ENCODE measurements around the gene ARGFX. TPM values are rescaled to one million over a fixed set of nuclear protein-coding genes. Genes with fewer than 3 reads are reported as not detected.
A peak's percentile ranks its signal among the peaks of the same experiment; 100 is the strongest.

ARGFX gene
- total RNA-seq, 1 donor from 2014 or later, result not detected

- H3K27ac Mint-ChIP-seq (ENCODE audit: unreplicated experiment), result no peak overlapping the region
- H3K27me3 Mint-ChIP-seq (ENCODE audit: unreplicated experiment), result no peaks in the 10 kb centered on the region
- TF ChIP-seq, protein P1, sequence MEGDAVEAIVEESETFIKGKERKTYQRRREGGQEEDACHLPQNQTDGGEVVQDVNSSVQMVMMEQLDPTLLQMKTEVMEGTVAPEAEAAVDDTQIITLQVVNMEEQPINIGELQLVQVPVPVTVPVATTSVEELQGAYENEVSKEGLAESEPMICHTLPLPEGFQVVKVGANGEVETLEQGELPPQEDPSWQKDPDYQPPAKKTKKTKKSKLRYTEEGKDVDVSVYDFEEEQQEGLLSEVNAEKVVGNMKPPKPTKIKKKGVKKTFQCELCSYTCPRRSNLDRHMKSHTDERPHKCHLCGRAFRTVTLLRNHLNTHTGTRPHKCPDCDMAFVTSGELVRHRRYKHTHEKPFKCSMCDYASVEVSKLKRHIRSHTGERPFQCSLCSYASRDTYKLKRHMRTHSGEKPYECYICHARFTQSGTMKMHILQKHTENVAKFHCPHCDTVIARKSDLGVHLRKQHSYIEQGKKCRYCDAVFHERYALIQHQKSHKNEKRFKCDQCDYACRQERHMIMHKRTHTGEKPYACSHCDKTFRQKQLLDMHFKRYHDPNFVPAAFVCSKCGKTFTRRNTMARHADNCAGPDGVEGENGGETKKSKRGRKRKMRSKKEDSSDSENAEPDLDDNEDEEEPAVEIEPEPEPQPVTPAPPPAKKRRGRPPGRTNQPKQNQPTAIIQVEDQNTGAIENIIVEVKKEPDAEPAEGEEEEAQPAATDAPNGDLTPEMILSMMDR (IDR thresholded peaks at IDR 0.05; ENCODE audit: partially characterized antibody, unreplicated experiment), result no peak
- no peak for DNase-seq
- H3K36me3 Mint-ChIP-seq (ENCODE audit: unreplicated experiment), result no peaks in the 10 kb centered on the region
- no peak overlapping the region for H3K4me3 Mint-ChIP-seq (ENCODE audit: unreplicated experiment)
- no peaks in the 10 kb centered on the region for H3K9me3 Mint-ChIP-seq (ENCODE audit: unreplicated experiment)
- peaks cover 5% of the 10 kb centered on the region for H3K4me1 Mint-ChIP-seq (ENCODE audit: low read depth, unreplicated experiment)
Measured at GRCh38 chr3:121542924-121543323, 24.8 kb upstream of the ARGFX start.

- no peak for DNase-seq
- TF ChIP-seq, protein P1 (IDR thresholded peaks at IDR 0.05; ENCODE audit: partially characterized antibody, unreplicated experiment), result no peak
- H3K27ac Mint-ChIP-seq (ENCODE audit: unreplicated experiment), result no peak overlapping the region
- no peaks in the 10 kb centered on the region for H3K9me3 Mint-ChIP-seq (ENCODE audit: unreplicated experiment)
- H3K4me3 Mint-ChIP-seq (ENCODE audit: unreplicated experiment), result peak overlapping the region; percentile 87
- H3K36me3 Mint-ChIP-seq (ENCODE audit: unreplicated experiment), result no peaks in the 10 kb centered on the region
- no peaks in the 10 kb centered on the region for H3K27me3 Mint-ChIP-seq (ENCODE audit: unreplicated experiment)
- peaks cover 5% of the 10 kb centered on the region for H3K4me1 Mint-ChIP-seq (ENCODE audit: low read depth, unreplicated experiment)
Measured at GRCh38 chr3:121545049-121545573, 22.6 kb upstream of the ARGFX start.

GRCh38 chr3:121545574-121546455 lies 21.9 kb upstream of the ARGFX start, which contains the start of gene POLQ:
Gene POLQ (minus strand): TSS chr3:121545988. CDS start chr3:121545877, 111 bp downstream.
- DNase-seq, result peak; percentile 87
- no peaks in the 10 kb centered on the region for H3K27me3 Mint-ChIP-seq (ENCODE audit: unreplicated experiment)
- TF ChIP-seq, protein P1 (IDR thresholded peaks at IDR 0.05; ENCODE audit: partially characterized antibody, unreplicated experiment), result no peak
- H3K4me3 Mint-ChIP-seq (ENCODE audit: unreplicated experiment), result peak within 1 kb of the TSS; percentile 91
- no peaks in the 10 kb centered on the region for H3K36me3 Mint-ChIP-seq (ENCODE audit: unreplicated experiment)
- H3K27ac Mint-ChIP-seq (ENCODE audit: unreplicated experiment), result peak within 1 kb of the TSS; percentile 21
- H3K9me3 Mint-ChIP-seq (ENCODE audit: unreplicated experiment), result no peaks in the 10 kb centered on the region
- H3K4me1 Mint-ChIP-seq (ENCODE audit: low read depth, unreplicated experiment), result peaks cover 7% of the 10 kb centered on the region

DNA sequence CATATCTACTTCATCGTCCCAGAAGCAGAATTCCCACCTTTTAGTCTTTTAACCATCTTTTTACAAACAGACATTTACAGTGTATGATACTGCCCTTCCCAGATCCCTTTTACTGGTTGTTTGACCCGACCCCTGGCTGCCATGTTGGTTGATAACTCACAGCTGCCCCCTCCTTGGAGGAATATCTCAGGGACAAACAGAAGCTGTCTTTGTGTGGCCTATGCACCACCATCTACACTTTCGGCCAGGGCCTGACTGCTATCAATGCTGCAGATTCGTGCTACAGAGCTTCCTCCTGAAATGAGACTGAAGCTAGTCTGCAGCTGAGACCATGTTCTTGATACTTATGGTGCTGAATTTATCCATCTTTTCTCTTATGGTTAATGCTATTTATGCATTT lies 15.4 kb upstream of the ARGFX start:
- Mint-ChIP-seq H3K36me3 (ENCODE audit: unreplicated experiment) (no peaks in the 10 kb centered on the region), H3K9me3 (ENCODE audit: unreplicated experiment) (no peaks in the 10 kb centered on the region), H3K27me3 (ENCODE audit: unreplicated experiment) (no peaks in the 10 kb centered on the region), H3K27ac (ENCODE audit: unreplicated experiment) (no peak overlapping the region), H3K4me3 (ENCODE audit: unreplicated experiment) (no peak overlapping the region), H3K4me1 (ENCODE audit: low read depth, unreplicated experiment) (peaks cover 2% of the 10 kb centered on the region)
- no peak for DNase-seq
- TF ChIP-seq, protein P1 (IDR thresholded peaks at IDR 0.05; ENCODE audit: partially characterized antibody, unreplicated experiment), result no peak

DNA sequence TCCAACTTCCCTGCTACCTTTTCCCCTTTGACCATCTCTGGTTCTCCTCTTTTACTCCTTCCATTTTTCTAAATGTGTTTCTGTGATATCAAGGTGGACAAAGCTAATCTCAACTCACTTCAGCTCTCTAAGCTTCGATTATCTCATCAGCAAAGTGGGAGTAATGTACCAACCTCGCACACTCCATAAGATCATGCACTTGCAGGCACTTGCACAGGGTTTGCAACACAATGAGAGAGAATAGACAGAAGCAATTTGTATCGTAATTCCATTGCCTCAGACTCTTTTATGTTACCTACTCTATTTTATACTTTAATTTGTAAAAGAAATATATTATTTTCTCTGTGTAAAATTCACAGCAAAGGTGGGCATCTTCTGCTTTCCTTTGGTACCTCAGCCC lies 15.0 kb upstream of the ARGFX start:
- Mint-ChIP-seq H3K27ac (ENCODE audit: unreplicated experiment) (no peak overlapping the region), H3K36me3 (ENCODE audit: unreplicated experiment) (no peaks in the 10 kb centered on the region), H3K9me3 (ENCODE audit: unreplicated experiment) (no peaks in the 10 kb centered on the region), H3K4me1 (ENCODE audit: low read depth, unreplicated experiment) (peaks cover 2% of the 10 kb centered on the region), H3K27me3 (ENCODE audit: unreplicated experiment) (no peaks in the 10 kb centered on the region), H3K4me3 (ENCODE audit: unreplicated experiment) (no peak overlapping the region)
- TF ChIP-seq, protein P1 (IDR thresholded peaks at IDR 0.05; ENCODE audit: partially characterized antibody, unreplicated experiment), result no peak
- no peak for DNase-seq
